GM12872 (cell line): ENCODE data around the gene CUBN.

Experiments used
- CTCF ChIP-seq: IDR thresholded peaks from 3 replicates; pipeline ENCODE4 v1.5.1; 2011; ENCODE audit warnings: low read depth, mild to moderate bottlenecking, low read length, moderate library complexity; ENCODE audit not compliant: insufficient read depth

Gene CUBN

GRCh38 chr10:16919121-16919982 lies 210.3 kb downstream of the CUBN start:
- no peak for TF ChIP-seq CTCF

GRCh38 chr10:16916496-16916895 lies 213.1 kb downstream of the CUBN start:
- TF ChIP-seq CTCF, result no peak

GRCh38 chr10:16915300-16915699 lies 214.3 kb downstream of the CUBN start:
- peak; percentile 24; the same call in 1 of the 3 replicates for TF ChIP-seq CTCF

- no peak for TF ChIP-seq CTCF
Observed at GRCh38 chr10:16913266-16913665, 216.3 kb downstream of the CUBN start.

- TF ChIP-seq CTCF, result no peak
Observed at GRCh38 chr10:16910793-16911164, 218.8 kb downstream of the CUBN start.

- TF ChIP-seq CTCF, result no peak
Observed at GRCh38 chr10:16909961-16910792, 219.4 kb downstream of the CUBN start.

- no peak for TF ChIP-seq CTCF
Observed at GRCh38 chr10:16909271-16909767, 220.3 kb downstream of the CUBN start.
